ACC112 (cell line): ENCODE results near the gene SLC6A3.

ENCODE experiments used
- H2AFZ ChIP-seq: fragments of 200-600 bp; sonication (generic); one replicate; pipeline ENCODE4 v1.6.0; 2017; ENCODE audit warnings: antibody characterized with exemption, low read length; ENCODE audit not compliant: unreplicated experiment
- H3K27ac ChIP-seq: fragments of 200-600 bp; sonication (generic); 2 replicates; pipeline ENCODE4 v1.5.1; 2014; ENCODE audit warnings: low read depth, mild to moderate bottlenecking, antibody characterized with exemption, low read length, moderate library complexity
- H3K27me3 ChIP-seq: fragments of 200-600 bp; sonication (generic); 2 replicates; pipeline ENCODE4 v1.6.1; 2014; ENCODE audit warnings: mild to moderate bottlenecking, antibody characterized with exemption, low read length, moderate library complexity, mixed read lengths; ENCODE audit not compliant: insufficient read depth
- H3K36me3 ChIP-seq: fragments of 200-600 bp; sonication (generic); 2 replicates; pipeline ENCODE4 v1.6.1; 2016; ENCODE audit warnings: mild to moderate bottlenecking, antibody characterized with exemption, low read length, moderate library complexity, mixed read lengths; ENCODE audit not compliant: insufficient read depth
- H3K4me1 ChIP-seq: fragments of 200-600 bp; sonication (generic); one replicate; pipeline ENCODE4 v1.6.1; 2016; ENCODE audit warnings: low read length, mixed read lengths; ENCODE audit not compliant: insufficient read depth, unreplicated experiment, control insufficient read depth
- H3K4me3 ChIP-seq: fragments of 200-600 bp; sonication (generic); 2 replicates; pipeline ENCODE4 v1.5.1; 2014; ENCODE audit warnings: mild to moderate bottlenecking, low read depth, low read length
- H3K79me2 ChIP-seq: fragments of 200-600 bp; sonication (generic); one replicate; pipeline ENCODE4 v1.6.0; 2016; ENCODE audit warnings: low read length; ENCODE audit not compliant: control insufficient read depth, unreplicated experiment, insufficient read depth

SLC6A3 gene

DNA sequence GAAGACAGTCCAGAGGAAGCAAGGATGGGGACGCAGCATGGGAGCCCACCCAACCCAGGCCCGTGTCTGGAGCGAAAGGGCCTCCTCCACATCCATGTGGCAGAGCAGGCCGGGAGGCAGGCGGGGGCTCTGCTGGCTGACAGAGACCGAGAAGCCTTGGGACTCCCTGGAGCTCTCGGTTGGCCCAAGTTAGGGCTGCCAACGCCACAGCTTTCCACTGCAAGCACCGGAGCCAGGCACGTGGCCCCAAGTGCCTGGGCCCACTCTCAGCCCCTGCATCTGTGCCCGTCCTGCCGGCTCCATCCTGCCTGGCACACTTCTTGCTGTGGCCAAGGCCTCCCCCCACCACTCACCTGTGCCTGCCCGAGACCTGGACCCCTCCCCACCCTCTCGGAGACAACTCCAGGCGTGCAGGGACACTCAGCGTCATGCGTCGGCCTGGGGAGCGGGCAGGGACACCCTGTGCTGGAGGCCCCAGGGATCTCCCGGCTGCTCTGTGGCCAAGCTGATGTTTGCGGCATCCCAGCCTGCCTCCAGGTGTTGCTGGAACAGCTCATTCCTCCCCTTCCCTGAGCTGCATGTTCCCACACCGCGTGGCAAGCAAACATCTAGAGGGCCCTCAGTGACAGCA, 31.5 kb downstream of the SLC6A3 start:
- no peaks in the 10 kb centered on the region for H3K79me2 ChIP-seq
- H3K4me3 ChIP-seq = no peak overlapping the region
- H2AFZ ChIP-seq = no peak overlapping the region
- no peaks in the 10 kb centered on the region for H3K4me1 ChIP-seq
- H3K36me3 ChIP-seq = no peaks in the 10 kb centered on the region
- no peak overlapping the region for H3K27ac ChIP-seq
- H3K27me3 ChIP-seq = peaks cover 37% of the 10 kb centered on the region

DNA sequence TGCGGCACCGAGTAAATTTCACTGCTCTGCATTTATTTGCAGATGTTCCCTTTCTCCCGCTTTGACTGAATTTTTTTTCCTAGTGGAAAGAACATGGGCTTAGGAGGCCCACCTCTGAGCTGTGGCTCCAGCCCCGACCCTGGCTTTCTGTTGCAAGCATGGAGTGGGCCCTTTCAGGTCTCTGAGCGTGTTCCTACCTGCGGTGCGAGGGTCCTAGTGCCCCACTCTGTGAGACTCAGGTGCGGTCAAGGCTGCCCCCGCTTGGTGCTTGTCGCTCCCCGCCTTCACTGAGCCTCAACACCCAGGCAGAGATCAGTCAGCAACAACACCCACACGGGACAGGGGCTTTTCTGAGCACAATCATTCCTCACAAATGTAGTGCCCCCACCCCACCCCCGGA, 32.0 kb downstream of the SLC6A3 start:
- H2AFZ ChIP-seq = no peak overlapping the region

GRCh38 chr5:1412621-1413020, 32.6 kb downstream of the SLC6A3 start:
- no peak overlapping the region for H3K4me3 ChIP-seq
- H3K27me3 ChIP-seq = peaks cover 41% of the 10 kb centered on the region
- H2AFZ ChIP-seq = no peak overlapping the region
- no peak overlapping the region for H3K27ac ChIP-seq
- no peaks in the 10 kb centered on the region for H3K4me1 ChIP-seq
- H3K36me3 ChIP-seq = no peaks in the 10 kb centered on the region
- no peaks in the 10 kb centered on the region for H3K79me2 ChIP-seq

More for the DNA sequence above, 32.0 kb downstream of the SLC6A3 start:
- Histone ChIP-seq H3K27me3 (peaks cover 37% of the 10 kb centered on the region), H3K27ac (no peak overlapping the region), H3K36me3 (no peaks in the 10 kb centered on the region), H3K79me2 (no peaks in the 10 kb centered on the region), H3K4me1 (no peaks in the 10 kb centered on the region), H3K4me3 (no peak overlapping the region)

DNA sequence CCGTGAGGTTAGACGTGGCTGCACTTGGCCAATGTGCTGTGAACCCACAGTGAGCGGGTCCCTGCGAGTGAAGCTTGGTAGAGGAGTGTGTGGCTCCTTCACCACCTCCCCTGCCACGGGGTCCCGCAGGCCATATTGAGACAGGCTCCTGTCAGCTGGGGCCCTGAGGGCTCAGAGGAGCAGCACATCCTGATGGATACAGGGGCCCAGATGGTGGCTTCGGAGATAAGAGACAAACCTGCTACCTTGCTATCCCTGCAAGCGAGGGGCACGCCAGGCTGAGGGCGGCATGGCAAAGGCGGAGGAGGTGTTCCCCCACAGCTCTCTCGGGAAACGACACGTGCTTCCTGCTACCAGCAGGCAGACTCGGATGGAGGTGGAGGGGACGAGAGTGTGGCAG, 33.1 kb downstream of the SLC6A3 start:
- H3K27me3 ChIP-seq = peaks cover 45% of the 10 kb centered on the region
- no peaks in the 10 kb centered on the region for H3K4me1 ChIP-seq
- H3K36me3 ChIP-seq = no peaks in the 10 kb centered on the region
- H3K27ac ChIP-seq = no peak overlapping the region
- no peaks in the 10 kb centered on the region for H3K79me2 ChIP-seq
- no peak overlapping the region for H2AFZ ChIP-seq
- H3K4me3 ChIP-seq = no peak overlapping the region

- H3K27ac ChIP-seq = no peak overlapping the region
- no peaks in the 10 kb centered on the region for H3K36me3 ChIP-seq
- no peaks in the 10 kb centered on the region for H3K79me2 ChIP-seq
- H3K27me3 ChIP-seq = peaks cover 49% of the 10 kb centered on the region
- no peak overlapping the region for H3K4me3 ChIP-seq
- no peak overlapping the region for H2AFZ ChIP-seq
- H3K4me1 ChIP-seq = no peaks in the 10 kb centered on the region
Measured at GRCh38 chr5:1411099-1411498, 34.1 kb downstream of the SLC6A3 start.

- no peak overlapping the region for H2AFZ ChIP-seq
- no peaks in the 10 kb centered on the region for H3K4me1 ChIP-seq
- no peaks in the 10 kb centered on the region for H3K79me2 ChIP-seq
- H3K27ac ChIP-seq = no peak overlapping the region
- no peaks in the 10 kb centered on the region for H3K36me3 ChIP-seq
- H3K4me3 ChIP-seq = no peak overlapping the region
- H3K27me3 ChIP-seq = peaks cover 54% of the 10 kb centered on the region
Measured at GRCh38 chr5:1410156-1411014, 34.9 kb downstream of the SLC6A3 start.

DNA sequence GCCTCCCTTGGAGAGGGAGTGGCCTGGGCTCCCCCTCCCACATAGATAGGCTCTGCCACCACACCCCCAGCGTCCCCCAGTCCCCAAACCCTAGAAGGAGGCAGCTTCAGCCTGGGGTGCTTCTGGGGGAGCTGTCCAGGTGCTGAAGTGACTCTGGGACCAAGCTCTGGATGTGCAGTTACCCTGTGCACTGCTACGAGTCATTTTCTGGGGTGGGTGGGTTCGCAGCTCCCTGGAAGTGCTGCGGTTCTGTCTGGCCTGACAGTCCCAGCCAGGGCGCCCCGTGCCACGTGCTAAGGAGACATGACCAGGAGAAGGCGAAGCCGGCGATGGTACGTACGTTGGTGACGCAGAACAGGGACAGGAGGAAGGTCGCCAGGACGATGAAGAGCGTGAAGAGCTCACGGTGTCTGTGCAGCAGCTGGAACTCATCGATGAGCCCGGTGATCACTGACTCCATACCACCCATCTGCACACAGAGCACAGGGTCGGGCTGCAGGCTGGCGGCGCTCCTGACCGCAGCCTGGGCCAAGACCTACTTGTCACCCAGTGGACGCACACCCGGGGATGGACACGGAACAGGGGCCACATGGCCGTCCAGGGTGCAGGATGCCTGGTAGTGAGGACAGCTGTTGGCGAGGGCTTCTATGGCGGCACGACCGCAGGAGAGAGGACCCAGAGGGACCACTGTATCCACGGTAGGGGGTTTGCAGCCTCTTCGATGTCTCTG, 35.7 kb downstream of the SLC6A3 start:
- Histone ChIP-seq H3K27me3 (peaks cover 63% of the 10 kb centered on the region), H3K27ac (no peak overlapping the region)

DNA sequence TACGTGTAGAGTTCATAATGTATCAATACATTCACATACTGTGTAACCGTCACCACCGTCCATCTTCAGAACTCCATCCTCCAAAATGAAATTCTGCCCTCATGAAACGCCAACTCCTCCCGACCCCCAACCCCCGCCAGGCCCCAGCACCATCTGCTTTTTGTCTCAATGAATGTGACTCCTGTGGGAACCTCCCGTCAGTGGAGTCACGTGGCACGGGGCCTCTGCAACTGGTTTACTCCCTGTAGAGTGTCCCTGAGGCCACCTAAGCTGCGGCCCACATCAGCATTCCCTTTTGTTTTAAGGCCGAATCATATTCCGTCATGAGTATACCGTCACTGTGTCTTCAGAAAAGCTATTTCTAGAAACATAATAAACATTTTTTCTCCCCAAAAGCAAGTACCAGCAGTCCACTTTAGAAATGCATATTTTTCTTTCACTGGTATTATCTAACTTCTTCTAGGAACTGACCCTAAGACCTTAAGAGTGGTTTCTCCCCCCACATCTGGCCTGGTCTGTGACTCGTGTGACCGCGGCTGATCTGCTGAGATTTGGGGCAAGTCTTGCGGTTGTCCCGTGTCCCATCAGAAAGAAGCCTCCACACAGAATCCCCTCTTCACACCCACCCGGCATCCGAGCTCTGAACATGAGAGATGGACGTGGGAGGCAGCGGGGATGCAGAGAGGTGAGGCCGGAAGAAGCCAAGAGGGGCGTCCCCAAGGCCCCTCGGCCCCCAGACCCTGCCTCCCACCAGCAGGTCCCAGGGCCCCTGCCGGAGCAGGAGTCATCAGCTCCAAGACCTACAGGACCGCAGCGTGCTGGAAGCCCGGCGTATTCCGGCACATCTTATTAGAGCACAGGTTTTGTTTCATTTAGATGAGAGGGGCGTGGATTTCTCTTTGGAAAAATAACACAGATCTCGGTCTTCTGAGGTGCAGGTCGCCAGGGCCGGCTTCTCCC, 38.3 kb downstream of the SLC6A3 start:
- no peak overlapping the region for H3K4me3 ChIP-seq
- H3K27me3 ChIP-seq = peaks cover 62% of the 10 kb centered on the region

More for the DNA sequence above, 35.7 kb downstream of the SLC6A3 start:
- no peak overlapping the region for H2AFZ ChIP-seq
- no peaks in the 10 kb centered on the region for H3K79me2 ChIP-seq
- no peaks in the 10 kb centered on the region for H3K36me3 ChIP-seq
- H3K4me3 ChIP-seq = no peak overlapping the region
- H3K4me1 ChIP-seq = no peaks in the 10 kb centered on the region

DNA sequence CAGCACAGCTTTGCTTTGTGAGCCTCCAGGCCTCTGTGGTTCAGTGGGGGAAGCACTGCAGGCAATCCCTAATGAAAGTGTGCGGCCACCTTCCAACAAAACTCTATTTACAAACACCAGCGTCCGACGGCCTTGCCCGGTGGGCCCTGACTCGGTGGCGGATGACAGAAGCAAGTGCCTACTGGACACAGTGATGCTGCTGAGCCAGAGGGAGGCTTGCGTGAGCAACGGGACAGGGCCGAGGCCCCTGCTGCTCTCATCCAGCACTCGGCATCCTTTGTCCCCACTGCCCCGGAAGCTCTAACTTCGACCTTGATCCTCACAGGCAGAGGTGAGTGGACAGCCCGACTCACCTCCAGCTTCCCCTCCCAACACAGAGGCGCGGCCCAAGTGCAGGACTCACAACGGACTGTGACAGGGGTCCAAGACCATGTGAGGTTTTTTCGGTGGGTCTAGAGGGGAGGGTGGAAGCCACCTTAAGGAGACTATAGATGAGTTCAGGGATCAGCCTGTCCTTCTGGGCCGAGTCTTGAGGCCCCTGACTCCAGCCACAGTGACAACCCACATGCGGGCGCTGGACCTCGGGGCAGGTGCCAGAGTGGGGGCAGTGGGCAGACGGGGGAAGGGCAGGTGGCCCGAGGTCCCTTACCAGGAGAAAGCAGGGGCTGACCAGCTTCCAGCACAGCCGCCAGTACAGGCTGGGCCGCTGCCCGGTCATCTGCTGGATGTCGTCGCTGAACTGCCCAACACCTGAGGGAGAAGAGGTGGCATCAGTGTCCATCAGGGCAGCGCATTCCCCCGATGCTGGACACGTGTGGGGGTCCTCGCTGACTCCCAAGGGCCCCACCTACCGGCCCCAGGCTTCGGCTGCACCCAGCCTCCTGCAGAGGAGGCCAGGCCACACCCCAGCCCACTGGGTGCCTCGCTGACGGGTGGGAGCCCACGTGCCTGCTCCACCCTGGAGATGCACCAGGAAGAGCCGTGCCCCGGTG, 39.4 kb downstream of the SLC6A3 start:
- H3K36me3 ChIP-seq = no peaks in the 10 kb centered on the region
- no peaks in the 10 kb centered on the region for H3K79me2 ChIP-seq
- H3K4me3 ChIP-seq = no peak overlapping the region
- H2AFZ ChIP-seq = no peak overlapping the region
- H3K4me1 ChIP-seq = no peaks in the 10 kb centered on the region
- peaks cover 69% of the 10 kb centered on the region for H3K27me3 ChIP-seq
- H3K27ac ChIP-seq = no peak overlapping the region

More for the DNA sequence above, 38.3 kb downstream of the SLC6A3 start:
- Histone ChIP-seq H3K36me3 (no peaks in the 10 kb centered on the region), H3K4me1 (no peaks in the 10 kb centered on the region), H3K79me2 (no peaks in the 10 kb centered on the region), H3K27ac (no peak overlapping the region), H2AFZ (no peak overlapping the region)
